Peyer's patch (tissue), 4 donors: Measurements from ENCODE around the gene SYCP2L. TPM values are rescaled to one million over a fixed set of nuclear protein-coding genes. Genes with fewer than 3 reads are reported as not detected.

Experiments
- DNase-seq, 3 donors: peaks; one replicate each; pipeline ENCODE4 v3.0.0-alpha.2; 2017 to 2019
- H3K27ac ChIP-seq, 4 donors: fragments of 200-600 bp; sonication (generic); one replicate each; pipeline ENCODE4 v1.5.1; 2016 to 2019
- H3K27me3 ChIP-seq, 2 donors: fragments of 200-600 bp; sonication (generic); one replicate each; pipeline ENCODE4 v1.5.1; 2019
- H3K36me3 ChIP-seq, 3 donors: fragments of 200-600 bp; sonication (generic); one replicate each; pipeline ENCODE4 v1.5.1; 2016 to 2019
- H3K4me1 ChIP-seq, 4 donors: fragments of 200-600 bp; sonication (generic); one replicate each; pipeline ENCODE4 v1.5.1; 2016 to 2019
- H3K4me3 ChIP-seq, 4 donors: fragments of 200-600 bp; sonication (generic); 1 replicate in 3 of 4; 2 replicates in 1 of 4; pipeline ENCODE4 v1.5.1; 2016 to 2019; ENCODE audit warnings: mild to moderate bottlenecking in 1 of 4
- H3K9me3 ChIP-seq, 4 donors: fragments of 200-600 bp; sonication (generic); one replicate each; pipeline ENCODE4 v1.5.1; 2016 to 2019; ENCODE audit warnings: mild to moderate bottlenecking in 1 of 4
- POLR2A ChIP-seq, 2 donors: fragments of 450-650 bp; IDR thresholded peaks; one replicate each; pipeline ENCODE4 v1.5.1; 2017; ENCODE audit warnings: antibody characterized with exemption in 2 of 2, mild to moderate bottlenecking in 2 of 2, moderate library complexity in 2 of 2
- total RNA-seq, 4 donors: library from RNA; depleted of rRNA; stranded (reverse); fragments of >200 nt; gene quantifications; one replicate each; pipeline ENCODE4 v1.1.0, GENCODE V29; 2016
- TF ChIP-seq, protein P1 (sequence below), 6 experiments: fragments of 450-650 bp in 4 of 6; fragments of 200-600 bp in 2 of 6; sonication (generic) in 1 of 6; IDR thresholded peaks; one replicate each; pipeline ENCODE4 v1.5.1; 2017 to 2019; ENCODE audit warnings: antibody characterized with exemption in 6 of 6, mild to moderate bottlenecking in 3 of 6, moderate library complexity in 1 of 6

The SYCP2L gene
- total RNA-seq, 4 donors from 2014 or later = 0.67 to 5.0 TPM; not detected in 2

DNA sequence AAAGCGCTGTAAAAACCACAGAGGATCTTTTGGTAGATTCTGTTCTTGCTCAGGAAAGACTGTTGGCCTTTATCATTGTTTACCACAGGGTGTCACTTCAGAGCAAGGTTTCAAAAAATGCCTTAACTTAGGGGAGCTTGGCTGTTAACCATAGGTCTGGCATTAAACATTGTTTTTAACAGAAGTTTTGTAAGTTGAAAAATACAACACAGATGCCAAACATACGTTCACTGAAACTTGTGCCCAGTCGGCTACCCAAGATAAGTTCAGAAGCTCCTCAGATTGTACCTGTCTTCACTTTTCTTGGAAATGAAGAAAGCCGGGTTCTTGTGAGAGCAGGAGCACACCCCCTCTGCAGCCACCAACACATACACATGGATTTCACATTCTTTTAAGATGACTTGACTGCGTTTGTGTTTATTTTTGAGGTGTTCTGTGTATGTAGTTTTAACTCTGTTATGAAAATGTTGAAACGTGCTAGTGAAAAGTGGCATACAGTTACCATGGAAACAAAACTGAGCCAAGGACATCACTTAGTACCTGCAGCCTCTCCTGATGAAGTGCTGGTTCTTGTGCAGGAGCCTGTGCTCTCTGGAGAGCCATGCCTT, 64.9 kb downstream of the SYCP2L start:
- H3K4me3 ChIP-seq = no peak overlapping the region
- DNase-seq = no peak
- no peaks in the 10 kb centered on the region for H3K36me3 ChIP-seq
- no peaks in the 10 kb centered on the region for H3K27me3 ChIP-seq
- TF ChIP-seq, protein P1, sequence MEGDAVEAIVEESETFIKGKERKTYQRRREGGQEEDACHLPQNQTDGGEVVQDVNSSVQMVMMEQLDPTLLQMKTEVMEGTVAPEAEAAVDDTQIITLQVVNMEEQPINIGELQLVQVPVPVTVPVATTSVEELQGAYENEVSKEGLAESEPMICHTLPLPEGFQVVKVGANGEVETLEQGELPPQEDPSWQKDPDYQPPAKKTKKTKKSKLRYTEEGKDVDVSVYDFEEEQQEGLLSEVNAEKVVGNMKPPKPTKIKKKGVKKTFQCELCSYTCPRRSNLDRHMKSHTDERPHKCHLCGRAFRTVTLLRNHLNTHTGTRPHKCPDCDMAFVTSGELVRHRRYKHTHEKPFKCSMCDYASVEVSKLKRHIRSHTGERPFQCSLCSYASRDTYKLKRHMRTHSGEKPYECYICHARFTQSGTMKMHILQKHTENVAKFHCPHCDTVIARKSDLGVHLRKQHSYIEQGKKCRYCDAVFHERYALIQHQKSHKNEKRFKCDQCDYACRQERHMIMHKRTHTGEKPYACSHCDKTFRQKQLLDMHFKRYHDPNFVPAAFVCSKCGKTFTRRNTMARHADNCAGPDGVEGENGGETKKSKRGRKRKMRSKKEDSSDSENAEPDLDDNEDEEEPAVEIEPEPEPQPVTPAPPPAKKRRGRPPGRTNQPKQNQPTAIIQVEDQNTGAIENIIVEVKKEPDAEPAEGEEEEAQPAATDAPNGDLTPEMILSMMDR (IDR thresholded peaks at IDR 0.05) = peak in 4 of 6 experiments; percentile 6 to 44 (median 40)
- TF ChIP-seq POLR2A (IDR thresholded peaks at IDR 0.05) = no peak
- H3K4me1 ChIP-seq = no peaks in the 10 kb centered on the region
- no peaks in the 10 kb centered on the region for H3K9me3 ChIP-seq
- no peak overlapping the region for H3K27ac ChIP-seq

DNA sequence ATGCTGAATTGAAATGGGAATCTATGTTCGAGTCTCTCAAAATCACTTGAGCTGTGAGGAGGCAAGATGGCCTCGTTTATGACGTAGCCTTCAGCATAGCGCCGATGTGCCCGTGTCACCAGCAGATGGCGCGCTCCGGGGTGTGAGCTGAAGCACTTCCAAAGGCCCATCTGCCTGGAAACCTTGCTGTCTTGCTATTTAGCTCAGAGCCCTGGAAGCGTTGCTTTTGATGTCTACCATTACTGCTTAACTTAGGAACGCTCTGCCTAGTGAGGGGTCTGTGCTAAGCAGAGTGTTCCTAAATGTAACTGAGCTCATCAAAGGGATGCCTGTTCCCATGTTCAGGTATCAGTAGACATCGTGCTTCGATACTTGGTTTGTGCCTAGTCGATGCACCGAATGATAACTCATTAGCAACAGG, 67.7 kb downstream of the SYCP2L start:
- no peaks in the 10 kb centered on the region for H3K36me3 ChIP-seq
- no peaks in the 10 kb centered on the region for H3K27me3 ChIP-seq
- no peaks in the 10 kb centered on the region for H3K4me1 ChIP-seq
- DNase-seq = peak; percentile 40 to 86 (median 79)
- no peaks in the 10 kb centered on the region for H3K9me3 ChIP-seq
- no peak overlapping the region for H3K27ac ChIP-seq
- no peak overlapping the region for H3K4me3 ChIP-seq
- TF ChIP-seq POLR2A (IDR thresholded peaks at IDR 0.05) = no peak
- TF ChIP-seq, protein P1 (IDR thresholded peaks at IDR 0.05) = peak in 4 of 6 experiments; percentile 59 to 77 (median 67)

DNA sequence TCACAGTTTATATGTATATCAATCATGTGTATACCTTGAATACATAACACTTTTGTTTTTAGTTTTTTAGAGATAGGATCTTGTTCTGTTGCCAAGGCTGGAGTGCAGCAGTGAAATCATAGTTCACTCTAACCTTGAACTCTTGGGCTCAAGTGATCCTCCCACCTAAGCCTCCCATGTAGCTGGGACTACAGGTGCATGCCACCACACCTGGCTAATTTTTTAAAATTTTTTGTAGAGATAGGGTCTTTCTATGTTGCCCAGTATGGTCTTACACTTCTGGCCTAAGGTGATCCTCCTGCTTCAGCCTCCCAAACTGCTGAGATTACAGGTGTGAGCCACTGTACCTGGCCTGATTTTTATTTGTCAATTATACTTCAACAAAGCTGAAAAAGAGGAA, 69.9 kb downstream of the SYCP2L start:
- Histone ChIP-seq H3K4me1 (no peaks in the 10 kb centered on the region), H3K27ac (no peak overlapping the region), H3K36me3 (no peaks in the 10 kb centered on the region), H3K9me3 (no peaks in the 10 kb centered on the region), H3K4me3 (no peak overlapping the region), H3K27me3 (no peaks in the 10 kb centered on the region)
- no peak for TF ChIP-seq POLR2A (IDR thresholded peaks at IDR 0.05)
- TF ChIP-seq, protein P1 (IDR thresholded peaks at IDR 0.05) = no peak
- DNase-seq = no peak

DNA sequence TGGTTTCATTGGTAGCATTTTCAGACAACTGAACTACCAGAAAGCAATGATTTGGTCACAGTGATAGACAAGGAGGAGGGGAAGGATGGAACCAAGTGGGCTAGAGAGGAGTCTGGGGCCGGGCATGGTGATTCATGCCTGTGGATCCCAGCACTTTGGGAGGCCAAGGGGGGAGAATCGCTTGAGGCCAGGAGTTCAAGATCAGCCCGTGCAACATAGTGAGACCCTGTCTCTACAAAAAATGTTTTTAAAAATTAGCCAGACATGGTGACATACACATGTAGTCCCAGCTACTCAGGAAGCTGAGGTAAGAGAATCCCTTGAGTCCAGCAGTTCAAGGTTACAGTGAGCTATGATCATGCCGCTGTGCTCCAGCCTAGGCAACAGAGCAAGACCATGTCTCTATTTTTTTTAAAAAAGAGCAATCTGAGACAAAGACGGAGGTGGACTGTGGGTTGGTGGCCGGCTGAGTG, 70.6 kb downstream of the SYCP2L start:
- no peak overlapping the region for H3K4me3 ChIP-seq

DNA sequence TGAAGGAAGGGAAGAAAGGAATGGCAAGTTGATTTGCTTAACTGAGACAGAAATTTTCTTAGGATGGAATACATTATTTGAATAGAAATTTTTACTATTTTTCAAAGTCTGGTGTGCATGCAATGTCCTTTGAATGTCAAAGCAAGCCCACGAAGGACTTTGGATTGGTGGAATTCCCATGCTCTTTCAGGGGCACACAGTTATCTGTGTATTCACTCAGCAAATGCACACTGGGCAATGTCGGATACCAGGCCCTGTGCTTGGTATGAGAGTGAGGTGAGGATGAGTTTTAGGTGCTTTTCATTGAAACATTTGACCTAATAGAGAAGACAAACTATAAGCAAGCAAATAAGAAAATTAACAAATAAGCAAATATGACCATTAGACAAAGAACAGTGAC, 73.3 kb downstream of the SYCP2L start:
- TF ChIP-seq, protein P1 (IDR thresholded peaks at IDR 0.05) = no peak
- no peak for TF ChIP-seq POLR2A (IDR thresholded peaks at IDR 0.05)
- no peaks in the 10 kb centered on the region for H3K36me3 ChIP-seq
- H3K9me3 ChIP-seq = no peaks in the 10 kb centered on the region
- H3K4me3 ChIP-seq = no peak overlapping the region
- no peak overlapping the region for H3K27ac ChIP-seq
- no peak for DNase-seq
- no peaks in the 10 kb centered on the region for H3K4me1 ChIP-seq
- no peaks in the 10 kb centered on the region for H3K27me3 ChIP-seq

More for the DNA sequence above, 70.6 kb downstream of the SYCP2L start:
- H3K27me3 ChIP-seq = no peaks in the 10 kb centered on the region
- TF ChIP-seq, protein P1 (IDR thresholded peaks at IDR 0.05) = no peak
- TF ChIP-seq POLR2A (IDR thresholded peaks at IDR 0.05) = no peak
- H3K36me3 ChIP-seq = no peaks in the 10 kb centered on the region
- no peak overlapping the region for H3K27ac ChIP-seq
- H3K9me3 ChIP-seq = no peaks in the 10 kb centered on the region
- no peaks in the 10 kb centered on the region for H3K4me1 ChIP-seq
- no peak for DNase-seq
